CD14-positive monocyte (primary cell): ENCODE data around the gene SLC1A1. TPM values are rescaled to one million over a fixed set of nuclear protein-coding genes. Genes with fewer than 3 reads are reported as not detected.

Source experiments
- DNase-seq, 3 donors: peaks; one replicate each; pipeline ENCODE4 v3.0.0-alpha.2; 2011 to 2022
- H2AFZ ChIP-seq: 2 replicates; pipeline ENCODE4 v1.6.0; 2012; ENCODE audit warnings: mild to moderate bottlenecking, low read depth, low read length, inconsistent platforms; ENCODE audit not compliant: insufficient read depth, poor library complexity, severe bottlenecking
- H3K27ac ChIP-seq, 2 donors: 1 replicate in 1 of 2; 2 replicates in 1 of 2; pipeline ENCODE4 v1.5.1; 2012 to 2013; ENCODE audit warnings: low read length in 2 of 2, control low read depth in 1 of 2, inconsistent platforms in 1 of 2, low read depth in 1 of 2, mild to moderate bottlenecking in 1 of 2
- H3K27me3 ChIP-seq, 2 donors: one replicate each; pipeline versions ENCODE4 v1.6.0 to v1.6.1; 2011 to 2013; ENCODE audit warnings: low read length in 2 of 2; ENCODE audit not compliant: control insufficient read depth in 2 of 2, insufficient read depth in 2 of 2
- H3K36me3 ChIP-seq, 2 donors: replicated peaks in 1 of 2; 1 replicate in 1 of 2; 2 replicates in 1 of 2; pipeline versions ENCODE4 v1.5.1 to v1.6.1; 2012 to 2013; ENCODE audit warnings: low read length in 2 of 2, control low read depth in 1 of 2, inconsistent platforms in 1 of 2, mild to moderate bottlenecking in 1 of 2; ENCODE audit not compliant: insufficient read depth in 2 of 2, control insufficient read depth in 1 of 2
- H3K4me1 ChIP-seq, 2 donors: 1 replicate in 1 of 2; 2 replicates in 1 of 2; pipeline versions ENCODE4 v1.5.1 to v1.6.1; 2012 to 2013; ENCODE audit warnings: low read length in 2 of 2, control low read depth in 1 of 2, inconsistent platforms in 1 of 2, mild to moderate bottlenecking in 1 of 2, moderate library complexity in 1 of 2; ENCODE audit not compliant: insufficient read depth in 2 of 2, control insufficient read depth in 1 of 2
- H3K4me2 ChIP-seq: replicated peaks from 2 replicates; pipeline ENCODE3; 2012; ENCODE audit warnings: low read length, moderate library complexity, mild to moderate bottlenecking; ENCODE audit not compliant: poor library complexity, severe bottlenecking; ENCODE audit errors: extremely low read depth
- H3K4me3 ChIP-seq, 3 experiments: fragments of 200-600 bp in 1 of 3; sonication (generic) in 1 of 3; replicated peaks in 1 of 3; 1 replicate in 2 of 3; 2 replicates in 1 of 3; pipeline ENCODE4 v1.5.1; 2011 to 2013; ENCODE audit warnings: low read length in 3 of 3, mild to moderate bottlenecking in 3 of 3, control low read depth in 2 of 3, low read depth in 2 of 3, inconsistent platforms in 1 of 3, moderate library complexity in 1 of 3
- H3K79me2 ChIP-seq: 2 replicates; pipeline ENCODE4 v1.6.0; 2012; ENCODE audit warnings: mild to moderate bottlenecking, control low read depth, inconsistent platforms, low read length, moderate library complexity; ENCODE audit not compliant: insufficient read depth
- H3K9ac ChIP-seq: 2 replicates; pipeline ENCODE4 v1.6.0; 2017; ENCODE audit warnings: low read length, mild to moderate bottlenecking; ENCODE audit not compliant: insufficient read depth, poor library complexity, severe bottlenecking
- H3K9me3 ChIP-seq, 2 donors: replicated peaks in 1 of 2; 1 replicate in 1 of 2; 2 replicates in 1 of 2; pipeline versions ENCODE4 v1.5.1 to v1.6.1; 2012 to 2013; ENCODE audit warnings: low read length in 2 of 2, control low read depth in 1 of 2; ENCODE audit not compliant: control insufficient read depth in 1 of 2, insufficient read depth in 1 of 2
- H4K20me1 ChIP-seq: 2 replicates; pipeline ENCODE4 v1.6.0; 2012; ENCODE audit warnings: mild to moderate bottlenecking, low read length, control low read depth, moderate library complexity; ENCODE audit not compliant: insufficient read depth
- H3K27ac Mint-ChIP-seq, 7 donors: one replicate each; pipeline ENCODE4 v1.8.0; 2020; ENCODE audit warnings: mild to moderate bottlenecking in 7 of 7, mixed read lengths in 7 of 7, moderate library complexity in 6 of 7, inconsistent platforms in 2 of 7
- H3K27me3 Mint-ChIP-seq, 3 donors: one replicate each; pipeline ENCODE4 v1.8.0; 2021 to 2022; ENCODE audit warnings: low read depth in 3 of 3, mild to moderate bottlenecking in 3 of 3, mixed read lengths in 3 of 3, moderate library complexity in 3 of 3, inconsistent platforms in 1 of 3
- H3K36me3 Mint-ChIP-seq, 2 donors: one replicate each; pipeline ENCODE4 v1.8.0; 2020; ENCODE audit warnings: mixed read lengths in 2 of 2, inconsistent platforms in 1 of 2, mild to moderate bottlenecking in 1 of 2
- H3K4me1 Mint-ChIP-seq: one replicate; pipeline ENCODE4 v1.8.0; 2020; ENCODE audit warnings: mild to moderate bottlenecking, mixed read lengths
- H3K4me3 Mint-ChIP-seq, 2 donors: one replicate each; pipeline ENCODE4 v1.8.0; 2020; ENCODE audit warnings: mild to moderate bottlenecking in 2 of 2, mixed read lengths in 2 of 2, moderate library complexity in 1 of 2
- H3K9me3 Mint-ChIP-seq, 7 donors: one replicate each; pipeline ENCODE4 v1.8.0; 2020 to 2022; ENCODE audit warnings: mixed read lengths in 7 of 7, mild to moderate bottlenecking in 6 of 7, moderate library complexity in 6 of 7, inconsistent platforms in 2 of 7
- CTCF ChIP-seq: fragments of 200-600 bp; IDR thresholded peaks from one replicate; pipeline ENCODE4 v1.8.0; 2022; ENCODE audit warnings: antibody characterized with exemption, mild to moderate bottlenecking
- WGBS: methylation state at CpG from one replicate; pipeline ENCODE4 v1.1.5; 2013; ENCODE audit warnings: missing lambda C conversion rate; ENCODE audit not compliant: insufficient coverage; 5-methylcytosine and 5-hydroxymethylcytosine counted together
- intact Hi-C, 2 donors: fragments of 100-400 bp; cut with micrococcal nuclease; formaldehyde crosslinking; loops; one replicate each; pipeline versions ENCODE4 v1.15.0 to v1.15.1; 2023
- polyA plus RNA-seq, 3 donors: library from polyadenylated mRNA; depleted of rRNA in 1 of 3; unstranded in 2 of 3; stranded (reverse) in 1 of 3; fragments of 300-500 nt in 2 of 3; fragments of >200 nt in 1 of 3; fragmentation: Illumina TruSeq in 2 of 3; gene quantifications; 1 replicate in 2 of 3; 2 replicates in 1 of 3; pipeline ENCODE4 v1.2.3, GENCODE V29; 2012 to 2021

Gene SLC1A1
- polyA plus RNA-seq, 3 donors = not detected

- H3K36me3 Mint-ChIP-seq = no peaks in the 10 kb centered on the region
Observed at GRCh38 chr9:4614627-4615026, 124.4 kb downstream of the SLC1A1 start.

GRCh38 chr9:4615251-4615650 is 125.0 kb downstream of the SLC1A1 start:
- H2AFZ ChIP-seq = no peak overlapping the region
- H3K27ac Mint-ChIP-seq = no peak overlapping the region

More at GRCh38 chr9:4614627-4615026, 124.4 kb downstream of the SLC1A1 start:
- Histone ChIP-seq H3K36me3 (no peaks in the 10 kb centered on the region), H3K27me3 (peaks cover 0 to 2% of the 10 kb centered on the region in 2 donors), H3K4me2 (no peak overlapping the region), H3K4me3 (no peak overlapping the region), H3K9ac (no peak overlapping the region), H2AFZ (no peak overlapping the region), H3K79me2 (no peaks in the 10 kb centered on the region), H3K9me3 (no peaks in the 10 kb centered on the region), H3K27ac (no peak overlapping the region), H3K4me1 (no peaks in the 10 kb centered on the region), H4K20me1 (no peaks in the 10 kb centered on the region)
- Mint-ChIP-seq H3K4me1 (no peaks in the 10 kb centered on the region), H3K9me3 (peaks cover 0 to 4% (median 0%) of the 10 kb centered on the region in 7 donors), H3K27me3 (peaks cover 2 to 11% (median 2%) of the 10 kb centered on the region in 3 donors), H3K27ac (no peak overlapping the region), H3K4me3 (no peak overlapping the region)
- WGBS = 100% methylated on average over 1 of the region's 1 CpG
- intact Hi-C loops = no loop called here
- TF ChIP-seq CTCF = no peak
- DNase-seq = no peak

More at GRCh38 chr9:4615251-4615650, 125.0 kb downstream of the SLC1A1 start:
- no peak overlapping the region for H3K4me3 ChIP-seq
- H3K36me3 ChIP-seq = no peaks in the 10 kb centered on the region
- TF ChIP-seq CTCF = no peak
- WGBS = 87% methylated on average over 3 of the region's 4 CpGs
- no peaks in the 10 kb centered on the region for H4K20me1 ChIP-seq
- H3K36me3 Mint-ChIP-seq = no peaks in the 10 kb centered on the region
- no peak overlapping the region for H3K4me2 ChIP-seq
- H3K4me1 ChIP-seq = no peaks in the 10 kb centered on the region
- H3K9me3 ChIP-seq = no peaks in the 10 kb centered on the region
- H3K4me1 Mint-ChIP-seq = peaks cover 4% of the 10 kb centered on the region
- peaks cover 0 to 2% of the 10 kb centered on the region in 2 donors for H3K27me3 ChIP-seq
- H3K27ac ChIP-seq = no peak overlapping the region
- intact Hi-C loops = no loop called here
- H3K27me3 Mint-ChIP-seq = peaks cover 2 to 13% (median 2%) of the 10 kb centered on the region in 3 donors
- no peaks in the 10 kb centered on the region for H3K79me2 ChIP-seq
- peaks cover 0 to 4% (median 0%) of the 10 kb centered on the region in 7 donors for H3K9me3 Mint-ChIP-seq
- no peak overlapping the region for H3K9ac ChIP-seq
- no peak for DNase-seq
- H3K4me3 Mint-ChIP-seq = no peak overlapping the region
